SHP77 (cell line): ENCODE results near the gene CNPY1.
"Not testable (repeated sequence)": the region's sequence is repeated elsewhere in the genome, so short reads cannot be mapped to it uniquely, and the experiment has no call there.

Source experiments
- DNase-seq, 2 experiments: peaks; one replicate each; lab custom pipeline; 2025; lab: John Stamatoyannopoulos, UW

CNPY1 gene

GRCh38 chr7:155533120-155533826 lies 13.1 kb downstream of the CNPY1 start:
- no peak for DNase-seq

DNA sequence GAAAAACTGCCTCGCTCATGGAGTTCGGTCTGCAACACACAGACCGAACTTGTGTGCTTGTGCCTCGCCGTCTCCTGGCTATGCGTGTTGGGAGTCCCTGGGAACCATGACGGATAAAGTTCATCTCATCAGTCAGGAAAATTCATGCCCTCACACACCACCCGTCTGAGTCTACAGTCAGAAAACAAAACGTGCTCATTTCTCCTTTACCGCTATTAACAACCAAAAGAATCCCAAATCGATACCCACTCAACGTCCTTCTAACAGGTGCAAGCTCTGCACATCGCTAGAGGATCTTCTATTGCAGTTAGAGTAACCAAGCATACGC lies 13.6 kb downstream of the CNPY1 start:
- DNase-seq, result no peak

DNA sequence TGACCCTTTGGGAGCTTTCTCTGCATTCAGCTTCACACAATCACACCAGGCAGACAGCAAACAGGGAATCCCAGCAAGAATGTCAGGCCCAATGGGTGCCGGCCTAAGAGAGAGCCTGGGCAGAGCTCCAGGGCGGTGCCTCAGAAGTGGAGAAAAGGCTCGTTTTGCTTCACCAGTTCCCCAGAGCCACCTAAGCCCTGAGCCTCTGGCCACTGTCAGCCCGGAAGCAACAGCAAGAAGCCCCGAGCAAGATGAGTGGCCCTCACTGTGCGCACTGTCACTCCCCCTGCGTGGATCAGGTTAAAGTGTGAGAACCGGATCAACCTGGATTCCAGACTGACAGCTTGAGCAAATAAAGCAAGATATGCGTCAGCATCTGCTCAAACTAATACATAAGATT lies 14.7 kb downstream of the CNPY1 start:
- no peak for DNase-seq

GRCh38 chr7:155530601-155531000 lies 15.8 kb downstream of the CNPY1 start:
- no peak for DNase-seq

GRCh38 chr7:155529845-155530244 lies 16.5 kb downstream of the CNPY1 start:
- DNase-seq, result no peak

DNA sequence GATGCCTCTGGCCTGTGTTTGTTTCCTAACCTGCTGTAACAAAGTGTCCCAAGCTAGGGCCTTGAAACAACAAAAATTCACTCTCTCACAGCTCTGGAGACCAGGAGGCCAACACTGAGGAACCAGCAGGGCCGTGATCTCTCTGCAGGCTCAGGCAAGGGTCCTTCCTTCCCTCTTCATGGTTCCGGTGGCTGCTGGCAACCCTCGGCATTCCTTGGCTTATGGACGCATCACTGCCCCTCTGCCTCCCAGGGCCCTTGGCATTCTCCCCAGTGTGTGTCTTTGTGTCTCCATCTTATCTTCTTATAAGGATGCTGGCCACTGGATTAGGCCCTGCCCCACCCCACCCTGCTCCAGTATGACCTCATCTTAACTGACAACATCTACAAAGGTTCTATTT lies 17.0 kb downstream of the CNPY1 start:
- no peak for DNase-seq

DNA sequence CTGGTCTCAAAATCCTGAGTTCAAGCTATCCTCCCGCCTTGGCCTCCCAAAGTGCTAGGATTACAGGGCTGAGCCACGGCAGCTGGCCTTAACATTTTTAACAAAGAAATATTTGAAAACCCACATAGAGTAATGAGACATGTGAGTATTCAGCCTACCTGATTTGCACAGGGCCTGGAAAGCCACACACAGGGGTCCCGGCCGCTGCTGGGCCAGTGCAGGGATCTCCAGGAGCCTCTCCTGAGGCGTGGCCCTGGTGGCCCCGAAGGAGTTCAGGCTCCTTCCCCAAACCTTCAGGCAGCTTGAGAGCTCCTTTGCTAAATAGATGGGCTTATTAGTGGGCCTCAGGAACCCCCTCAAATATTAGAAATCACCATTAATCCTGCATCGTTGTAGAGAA lies 18.7 kb downstream of the CNPY1 start:
- no peak for DNase-seq

- DNase-seq, result no peak
These were observed 20.1 kb downstream of the CNPY1 start for GRCh38 chr7:155526225-155526624.

- no peak for DNase-seq
These were observed 22.3 kb downstream of the CNPY1 start for GRCh38 chr7:155524018-155524556.

GRCh38 chr7:155523168-155523675 lies 23.1 kb downstream of the CNPY1 start:
- no peak for DNase-seq

GRCh38 chr7:155521743-155522398 lies 24.5 kb downstream of the CNPY1 start:
- DNase-seq, result no peak

- no peak for DNase-seq
These were observed 25.2 kb downstream of the CNPY1 start for GRCh38 chr7:155521007-155521742.

GRCh38 chr7:155520114-155520513 lies 26.2 kb downstream of the CNPY1 start:
- DNase-seq, result no peak

DNA sequence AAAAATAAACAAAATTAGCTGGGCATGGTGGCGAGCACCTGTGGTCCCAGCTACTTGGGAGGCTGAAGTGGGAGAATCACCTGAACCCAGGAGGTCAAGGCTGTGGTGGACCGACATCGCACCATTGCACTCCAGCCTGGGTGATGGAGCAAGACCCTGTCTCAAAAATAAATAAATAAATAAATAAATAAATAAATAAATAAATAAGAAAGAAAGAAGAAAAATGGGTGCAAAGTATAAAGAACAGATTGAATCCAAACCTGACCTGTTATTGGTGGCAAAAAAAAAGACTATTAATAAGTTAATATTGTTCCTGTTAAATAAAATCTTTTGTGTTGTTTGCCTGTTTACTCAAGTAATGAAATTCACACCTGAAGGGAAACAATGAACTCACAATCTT lies 27.0 kb downstream of the CNPY1 start:
- not testable (repeated sequence) for DNase-seq

- DNase-seq, result no peak
These were observed 27.7 kb downstream of the CNPY1 start for GRCh38 chr7:155518633-155519032.

DNA sequence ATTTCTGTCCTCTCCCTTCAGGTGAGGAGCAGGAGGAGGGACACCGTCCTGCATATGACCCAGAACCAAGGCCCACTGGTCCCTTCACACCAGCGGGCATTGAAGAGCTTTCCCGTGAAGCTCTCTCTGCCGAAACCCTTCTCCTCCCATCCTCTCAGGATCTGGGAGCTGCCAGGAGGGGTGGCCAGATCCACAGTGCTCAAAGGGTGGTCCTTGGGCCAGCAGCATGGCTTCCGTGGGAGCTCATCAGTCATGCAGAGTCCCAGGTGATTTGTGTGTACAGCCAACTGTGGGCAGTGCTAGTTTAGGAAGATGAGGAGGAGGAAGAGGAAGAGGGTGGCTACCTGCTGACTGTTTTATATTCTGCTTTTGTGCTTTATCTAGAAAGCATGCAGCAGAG lies 28.4 kb downstream of the CNPY1 start:
- DNase-seq, result no peak

GRCh38 chr7:155517452-155517851 lies 28.9 kb downstream of the CNPY1 start:
- no peak for DNase-seq

GRCh38 chr7:155516466-155516865 lies 29.9 kb downstream of the CNPY1 start:
- DNase-seq, result no peak

GRCh38 chr7:155515318-155515717 lies 31.0 kb downstream of the CNPY1 start:
- no peak for DNase-seq

- no peak for DNase-seq
These were observed 32.1 kb downstream of the CNPY1 start for GRCh38 chr7:155514296-155514695.

DNA sequence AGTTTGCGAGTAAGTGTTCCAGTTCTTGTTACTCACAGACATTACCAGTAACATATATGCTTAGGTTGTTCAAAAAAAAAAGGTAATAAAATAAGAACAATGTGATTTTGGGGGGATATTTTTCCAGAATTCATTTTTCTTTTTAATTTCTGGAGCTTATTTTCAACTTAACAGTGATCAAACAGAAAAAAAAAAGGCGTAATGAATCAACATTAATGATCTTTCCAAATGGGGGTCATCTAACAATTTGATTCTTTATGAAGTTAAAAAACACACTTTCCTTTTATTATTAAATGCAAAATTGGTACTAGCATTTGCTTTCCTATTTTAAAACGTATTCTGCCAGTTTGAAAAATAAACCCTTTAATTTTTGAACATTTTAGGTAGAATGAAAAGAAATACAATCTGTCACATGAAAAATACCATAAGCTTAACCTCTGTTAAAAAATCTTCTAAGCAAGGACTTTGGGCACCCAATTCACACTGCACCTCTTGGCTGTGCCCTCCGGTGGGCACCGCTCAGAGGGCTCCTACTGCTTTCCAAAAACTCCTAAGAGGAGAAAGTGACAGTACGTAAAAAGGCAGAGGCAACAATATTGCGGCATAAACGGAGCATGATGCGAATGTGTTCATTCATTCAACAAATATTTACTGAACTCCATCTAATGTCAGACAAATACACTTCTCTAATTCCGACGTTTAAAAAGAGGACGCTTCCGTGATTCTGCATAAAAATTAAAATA lies 32.6 kb downstream of the CNPY1 start:
- no peak for DNase-seq

GRCh38 chr7:155512246-155512887 lies 34.0 kb downstream of the CNPY1 start:
- DNase-seq, result no peak
